ENCODE data around the gene KIF2C. TPM values are rescaled to one million over a fixed set of nuclear protein-coding genes. Genes with fewer than 3 reads are reported as not detected.
A peak's percentile ranks its signal among the peaks of the same experiment; 100 is the strongest.

The KIF2C gene
- total and polyA plus RNA-seq, 9 of the 15 experiments (the other 6 are each of a cell fraction or from before 2014, with no cell fraction given): 84.9 to 226 (median 169) TPM

DNA sequence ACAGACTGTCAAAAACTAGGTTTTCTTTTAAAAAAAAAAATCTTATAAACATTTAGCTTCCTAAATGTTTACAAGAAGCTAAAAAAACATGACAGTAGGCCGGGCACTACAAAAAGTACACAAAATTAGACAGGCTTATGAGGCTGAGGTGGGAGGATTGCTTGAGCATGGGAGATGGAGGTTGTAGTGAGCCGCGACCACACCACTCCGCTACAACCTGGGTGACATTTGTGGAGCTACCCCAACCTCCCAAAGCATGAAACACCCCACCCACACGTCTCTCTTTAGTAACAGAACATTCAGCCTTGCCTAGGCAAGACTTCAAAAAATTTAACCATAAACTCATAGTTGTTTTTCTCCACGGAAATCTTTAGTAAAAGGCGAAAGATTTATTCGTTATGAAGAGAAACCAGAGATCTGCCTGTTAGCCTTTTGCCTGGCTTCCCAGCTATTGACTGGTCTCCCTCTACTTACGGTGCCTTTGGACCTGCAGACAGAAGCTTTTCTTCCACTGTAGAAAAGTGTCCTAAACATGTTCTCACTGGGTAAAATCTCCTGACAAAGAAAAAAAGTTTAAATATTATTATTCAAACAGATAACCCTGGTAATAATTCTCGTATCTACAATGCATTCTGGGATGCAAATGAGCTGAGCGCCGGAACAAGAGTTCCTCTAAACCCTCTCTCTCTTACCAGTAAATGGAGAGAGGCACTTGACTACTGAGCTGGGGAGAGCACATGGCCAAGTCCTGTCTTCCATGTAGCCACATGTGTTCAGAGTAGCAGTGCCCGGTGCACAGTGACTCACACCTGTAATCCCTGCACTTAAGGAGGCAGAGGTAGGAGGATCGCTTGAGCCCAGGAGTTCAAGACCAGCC lies 17.9 kb upstream of the KIF2C start (continued):
- TF ChIP-seq, protein P1, sequence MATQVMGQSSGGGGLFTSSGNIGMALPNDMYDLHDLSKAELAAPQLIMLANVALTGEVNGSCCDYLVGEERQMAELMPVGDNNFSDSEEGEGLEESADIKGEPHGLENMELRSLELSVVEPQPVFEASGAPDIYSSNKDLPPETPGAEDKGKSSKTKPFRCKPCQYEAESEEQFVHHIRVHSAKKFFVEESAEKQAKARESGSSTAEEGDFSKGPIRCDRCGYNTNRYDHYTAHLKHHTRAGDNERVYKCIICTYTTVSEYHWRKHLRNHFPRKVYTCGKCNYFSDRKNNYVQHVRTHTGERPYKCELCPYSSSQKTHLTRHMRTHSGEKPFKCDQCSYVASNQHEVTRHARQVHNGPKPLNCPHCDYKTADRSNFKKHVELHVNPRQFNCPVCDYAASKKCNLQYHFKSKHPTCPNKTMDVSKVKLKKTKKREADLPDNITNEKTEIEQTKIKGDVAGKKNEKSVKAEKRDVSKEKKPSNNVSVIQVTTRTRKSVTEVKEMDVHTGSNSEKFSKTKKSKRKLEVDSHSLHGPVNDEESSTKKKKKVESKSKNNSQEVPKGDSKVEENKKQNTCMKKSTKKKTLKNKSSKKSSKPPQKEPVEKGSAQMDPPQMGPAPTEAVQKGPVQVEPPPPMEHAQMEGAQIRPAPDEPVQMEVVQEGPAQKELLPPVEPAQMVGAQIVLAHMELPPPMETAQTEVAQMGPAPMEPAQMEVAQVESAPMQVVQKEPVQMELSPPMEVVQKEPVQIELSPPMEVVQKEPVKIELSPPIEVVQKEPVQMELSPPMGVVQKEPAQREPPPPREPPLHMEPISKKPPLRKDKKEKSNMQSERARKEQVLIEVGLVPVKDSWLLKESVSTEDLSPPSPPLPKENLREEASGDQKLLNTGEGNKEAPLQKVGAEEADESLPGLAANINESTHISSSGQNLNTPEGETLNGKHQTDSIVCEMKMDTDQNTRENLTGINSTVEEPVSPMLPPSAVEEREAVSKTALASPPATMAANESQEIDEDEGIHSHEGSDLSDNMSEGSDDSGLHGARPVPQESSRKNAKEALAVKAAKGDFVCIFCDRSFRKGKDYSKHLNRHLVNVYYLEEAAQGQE (IDR thresholded peaks at IDR 0.05; ENCODE audit: borderline replicate concordance): no peak
- TF ChIP-seq, protein P1 (CRISPR knock-in tag; IDR thresholded peaks at IDR 0.05; ENCODE audit: low read depth): no peak
- TF ChIP-seq SMARCA4 (IDR thresholded peaks at IDR 0.05): no peak; the same call in none of the 2 replicates
- peak; percentile 96 for TF ChIP-seq BRD4 (IDR thresholded peaks at IDR 0.05)
- TF ChIP-seq LEF1 (IDR thresholded peaks at IDR 0.05): peak; percentile 91
- TF ChIP-seq, protein P2, sequence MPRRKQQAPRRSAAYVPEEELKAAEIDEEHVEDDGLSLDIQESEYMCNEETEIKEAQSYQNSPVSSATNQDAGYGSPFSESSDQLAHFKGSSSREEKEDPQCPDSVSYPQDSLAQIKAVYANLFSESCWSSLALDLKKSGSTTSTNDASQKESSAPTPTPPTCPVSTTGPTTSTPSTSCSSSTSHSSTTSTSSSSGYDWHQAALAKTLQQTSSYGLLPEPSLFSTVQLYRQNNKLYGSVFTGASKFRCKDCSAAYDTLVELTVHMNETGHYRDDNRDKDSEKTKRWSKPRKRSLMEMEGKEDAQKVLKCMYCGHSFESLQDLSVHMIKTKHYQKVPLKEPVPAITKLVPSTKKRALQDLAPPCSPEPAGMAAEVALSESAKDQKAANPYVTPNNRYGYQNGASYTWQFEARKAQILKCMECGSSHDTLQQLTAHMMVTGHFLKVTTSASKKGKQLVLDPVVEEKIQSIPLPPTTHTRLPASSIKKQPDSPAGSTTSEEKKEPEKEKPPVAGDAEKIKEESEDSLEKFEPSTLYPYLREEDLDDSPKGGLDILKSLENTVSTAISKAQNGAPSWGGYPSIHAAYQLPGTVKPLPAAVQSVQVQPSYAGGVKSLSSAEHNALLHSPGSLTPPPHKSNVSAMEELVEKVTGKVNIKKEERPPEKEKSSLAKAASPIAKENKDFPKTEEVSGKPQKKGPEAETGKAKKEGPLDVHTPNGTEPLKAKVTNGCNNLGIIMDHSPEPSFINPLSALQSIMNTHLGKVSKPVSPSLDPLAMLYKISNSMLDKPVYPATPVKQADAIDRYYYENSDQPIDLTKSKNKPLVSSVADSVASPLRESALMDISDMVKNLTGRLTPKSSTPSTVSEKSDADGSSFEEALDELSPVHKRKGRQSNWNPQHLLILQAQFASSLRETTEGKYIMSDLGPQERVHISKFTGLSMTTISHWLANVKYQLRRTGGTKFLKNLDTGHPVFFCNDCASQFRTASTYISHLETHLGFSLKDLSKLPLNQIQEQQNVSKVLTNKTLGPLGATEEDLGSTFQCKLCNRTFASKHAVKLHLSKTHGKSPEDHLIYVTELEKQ (CRISPR knock-in tag; IDR thresholded peaks at IDR 0.05): peak; percentile 33; the same call in 1 of the 2 replicates
- peak; percentile 100 for TF ChIP-seq HEY1 (CRISPR knock-in tag; IDR thresholded peaks at IDR 0.05; ENCODE audit: borderline replicate concordance)
- TF ChIP-seq ZNF75A (CRISPR knock-in tag; IDR thresholded peaks at IDR 0.05): peak; percentile 87
- TF ChIP-seq OTX1 (CRISPR knock-in tag; IDR thresholded peaks at IDR 0.05): peak; percentile 100
- TF ChIP-seq, protein P3, sequence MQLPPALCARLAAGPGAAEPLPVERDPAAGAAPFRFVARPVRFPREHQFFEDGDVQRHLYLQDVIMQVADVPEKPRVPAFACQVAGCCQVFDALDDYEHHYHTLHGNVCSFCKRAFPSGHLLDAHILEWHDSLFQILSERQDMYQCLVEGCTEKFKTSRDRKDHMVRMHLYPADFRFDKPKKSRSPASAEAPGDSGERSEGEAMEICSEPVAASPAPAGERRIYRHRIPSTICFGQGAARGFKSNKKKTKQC (CRISPR knock-in tag; IDR thresholded peaks at IDR 0.05): peak; percentile 98
- no peak for TF ChIP-seq IFI16 (CRISPR knock-in tag; IDR thresholded peaks at IDR 0.05)
- TF ChIP-seq BRD9 (IDR thresholded peaks at IDR 0.05; ENCODE audit: low read depth, partially characterized antibody): peak; percentile 53
- TF ChIP-seq POLR2A (conservative IDR thresholded peaks at IDR 0.05): peak; percentile 100
- peak; percentile 100 for TF ChIP-seq POLR2B (IDR thresholded peaks at IDR 0.05; ENCODE audit: low read depth, partially characterized antibody)
- TF ChIP-seq, protein P4, sequence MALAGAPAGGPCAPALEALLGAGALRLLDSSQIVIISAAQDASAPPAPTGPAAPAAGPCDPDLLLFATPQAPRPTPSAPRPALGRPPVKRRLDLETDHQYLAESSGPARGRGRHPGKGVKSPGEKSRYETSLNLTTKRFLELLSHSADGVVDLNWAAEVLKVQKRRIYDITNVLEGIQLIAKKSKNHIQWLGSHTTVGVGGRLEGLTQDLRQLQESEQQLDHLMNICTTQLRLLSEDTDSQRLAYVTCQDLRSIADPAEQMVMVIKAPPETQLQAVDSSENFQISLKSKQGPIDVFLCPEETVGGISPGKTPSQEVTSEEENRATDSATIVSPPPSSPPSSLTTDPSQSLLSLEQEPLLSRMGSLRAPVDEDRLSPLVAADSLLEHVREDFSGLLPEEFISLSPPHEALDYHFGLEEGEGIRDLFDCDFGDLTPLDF (CRISPR knock-in tag; IDR thresholded peaks at IDR 0.05): peak; percentile 97

All from K562 (cell line).